Heart left ventricle (tissue), 16 donors: ENCODE measurements around the gene ABCA13. TPM values are rescaled to one million over a fixed set of nuclear protein-coding genes. Genes with fewer than 3 reads are reported as not detected.

ENCODE experiments used
- ATAC-seq, 4 donors: fragments of 200-7000 bp; cut with Tn5 transposase; one replicate each; pipeline ENCODE4 v1.9.1; 2020 to 2022; ENCODE audit warnings: moderate library complexity in 4 of 4, mild to moderate bottlenecking in 3 of 4, moderate number of reproducible peaks in 1 of 4
- DNase-seq, 5 donors: peaks; one replicate each; pipeline ENCODE4 v3.0.0-alpha.2; 2020
- H3K27ac ChIP-seq, 12 donors: fragments of 200-600 bp; sonication (generic) in 4 of 12; one replicate each; pipeline versions ENCODE4 v1.5.0 to v1.8.0; 2016 to 2022; ENCODE audit warnings: mild to moderate bottlenecking in 2 of 12
- H3K27me3 ChIP-seq, 9 donors: fragments of 200-600 bp; sonication (generic) in 2 of 9; one replicate each; pipeline versions ENCODE4 v1.5.1 to v1.8.0; 2016 to 2022; ENCODE audit warnings: mild to moderate bottlenecking in 3 of 9
- H3K36me3 ChIP-seq, 9 donors: fragments of 200-600 bp; sonication (generic) in 2 of 9; one replicate each; pipeline versions ENCODE4 v1.5.0 to v1.8.0; 2018 to 2022; ENCODE audit warnings: mild to moderate bottlenecking in 2 of 9
- H3K4me1 ChIP-seq, 12 donors: fragments of 200-600 bp; sonication (generic) in 4 of 12; one replicate each; pipeline versions ENCODE4 v1.5.0 to v1.8.0; 2016 to 2022; ENCODE audit warnings: mild to moderate bottlenecking in 3 of 12
- H3K4me3 ChIP-seq, 12 donors: fragments of 200-600 bp; sonication (generic) in 4 of 12; one replicate each; pipeline versions ENCODE4 v1.5.0 to v1.8.0; 2017 to 2022; ENCODE audit warnings: mild to moderate bottlenecking in 9 of 12, moderate library complexity in 4 of 12
- H3K9me3 ChIP-seq, 12 donors: fragments of 200-600 bp; sonication (generic) in 4 of 12; one replicate each; pipeline versions ENCODE4 v1.5.0 to v1.8.0; 2016 to 2022; ENCODE audit warnings: mild to moderate bottlenecking in 1 of 12
- CTCF ChIP-seq, 12 donors: fragments of 200-600 bp; sonication (generic) in 4 of 12; IDR thresholded peaks; one replicate each; pipeline versions ENCODE4 v1.5.0 to v1.8.0; 2018 to 2022; ENCODE audit warnings: antibody characterized with exemption in 12 of 12, mild to moderate bottlenecking in 5 of 12
- POLR2A ChIP-seq, 2 donors: fragments of 450-650 bp; IDR thresholded peaks; one replicate each; pipeline ENCODE4 v1.6.1; 2017; ENCODE audit warnings: antibody characterized with exemption in 2 of 2, mild to moderate bottlenecking in 2 of 2, moderate library complexity in 2 of 2
- WGBS, 4 donors: extraction: QIAGEN DNeasy Blood & Tissue Kit in 2 of 4; methylation state at CpG; one replicate each; pipeline versions ENCODE4 v1.1.5 to v1.1.7; 2013 to 2018; 5-methylcytosine and 5-hydroxymethylcytosine counted together
- intact Hi-C, 10 donors: fragments of 100-400 bp; cut with DNase I; formaldehyde crosslinking; loops; one replicate each; pipeline versions ENCODE4 v1.11.1 to v1.14.2; 2022
- polyA plus RNA-seq, 2 donors: library from polyadenylated mRNA; stranded (reverse); fragments of 200-250 nt; gene quantifications; one replicate each; pipeline ENCODE4 v1.2.3, GENCODE V29; 2013
- total RNA-seq, 9 donors: library from RNA; depleted of rRNA in 2 of 9; stranded (reverse); fragments of >200 nt in 2 of 9; fragmentation: NEBNext Ultra II Directional in 3 of 9; extraction: Animal tissue kit (Norgen Biotek cat#: 25700) in 3 of 9; gene quantifications; one replicate each; pipeline versions ENCODE4 v1.1.0 to v1.2.4, GENCODE V29; 2016 to 2023
- donor health status: ischemic (EF 13 %, LVEDD 7.1; RV severe dilation, severe dysfunction).
- donor health status: healthy with polysubstance abuse.
- donor health status: DM: no; HTN: yes; CAD: no.
- donor health status: DM: no; HTN: no; CAD: no.
- donor health status: ischemic (EF 25% LVEDD 6.9; RV normal size, moderate dysfunction).
- donor health status: ischemic (EF 25% LVEDD 5.7; RV mildly dilated, moderate dysfunction).
- donor health status: healthy.
- donor health status: DM: yes; HTN: yes; CAD: no.
- donor health status: ischemic (EF 35%, LVEDD 5.7; RV mildly dilated, moderate dysfunction).
- donor health status: nonischemic (EF 11% LVEDD 7.7; RV severe dilation, severe dysfunction).
- donor health status: DM: yes; HTN: yes; CAD: no.
- donor health status: PGD.
- donor health status: ischemic (EF 29% LVEDD 5.4; RV normal size, mild dysfunction).
- donor health status: nonischemic (EF 23%, LVEDD 6.1; RV moderate dilation, normal function).

Gene ABCA13
- total and polyA plus RNA-seq, 11 donors, result 0.01 to 0.29 (median 0.07) TPM; not detected in 3

GRCh38 chr7:48611993-48612392, 440.7 kb downstream of the ABCA13 start:
- H3K9me3 ChIP-seq, result no peaks in the 10 kb centered on the region
- TF ChIP-seq POLR2A (IDR thresholded peaks at IDR 0.05) (no peak), CTCF (IDR thresholded peaks at IDR 0.05) (no peak)
- ATAC-seq, result no peak
- no peaks in the 10 kb centered on the region for H3K4me1 ChIP-seq
- no peaks in the 10 kb centered on the region for H3K27me3 ChIP-seq
- H3K36me3 ChIP-seq, result no peaks in the 10 kb centered on the region
- H3K4me3 ChIP-seq, result no peak overlapping the region
- intact Hi-C loops, result no loop called here
- 81 to 89% (median 86%) methylated on average over 3 of the region's 3 CpGs for WGBS, 4 donors
- H3K27ac ChIP-seq, result no peak overlapping the region
- DNase-seq, result no peak

GRCh38 chr7:48617508-48617907, 446.2 kb downstream of the ABCA13 start:
- H3K27me3 ChIP-seq, result no peaks in the 10 kb centered on the region
- no peaks in the 10 kb centered on the region for H3K9me3 ChIP-seq
- no peak overlapping the region for H3K27ac ChIP-seq
- H3K36me3 ChIP-seq, result no peaks in the 10 kb centered on the region
- H3K4me3 ChIP-seq, result no peak overlapping the region
- ATAC-seq (no peak), DNase-seq (no peak)
- intact Hi-C loops, result no loop called here
- no peaks in the 10 kb centered on the region for H3K4me1 ChIP-seq
- TF ChIP-seq CTCF (IDR thresholded peaks at IDR 0.05) (no peak), POLR2A (IDR thresholded peaks at IDR 0.05) (no peak)
- 67 to 82% (median 74%) methylated on average over 7 of the region's 7 CpGs for WGBS, 4 donors

- Histone ChIP-seq H3K9me3 (no peaks in the 10 kb centered on the region), H3K27me3 (no peaks in the 10 kb centered on the region), H3K27ac (no peak overlapping the region), H3K4me1 (no peaks in the 10 kb centered on the region), H3K4me3 (no peak overlapping the region), H3K36me3 (no peaks in the 10 kb centered on the region)
- WGBS, 4 donors, result 86 to 91% (median 87%) methylated on average over 3 of the region's 3 CpGs
- ATAC-seq (no peak), DNase-seq (no peak)
- intact Hi-C loops, result loop anchor here in 1 of 10 donors (2.0 kb wide), 1 partner anchor 257 kb away; no protein-coding TSS in a partner anchor
- TF ChIP-seq POLR2A (IDR thresholded peaks at IDR 0.05), result no peak
- no peak for TF ChIP-seq CTCF (IDR thresholded peaks at IDR 0.05)
These were observed 446.7 kb downstream of the ABCA13 start for GRCh38 chr7:48617993-48618392.

- Histone ChIP-seq H3K4me1 (no peaks in the 10 kb centered on the region), H3K36me3 (no peaks in the 10 kb centered on the region), H3K27me3 (no peaks in the 10 kb centered on the region), H3K4me3 (no peak overlapping the region), H3K9me3 (no peaks in the 10 kb centered on the region), H3K27ac (no peak overlapping the region)
- intact Hi-C loops, result no loop called here
- 40 to 44% (median 43%) methylated on average over 4 of the region's 4 CpGs for WGBS, 4 donors
- TF ChIP-seq CTCF (IDR thresholded peaks at IDR 0.05) (no peak), POLR2A (IDR thresholded peaks at IDR 0.05) (no peak)
- DNase-seq (no peak), ATAC-seq (no peak)
These were observed 449.8 kb downstream of the ABCA13 start for GRCh38 chr7:48621076-48621475.
